Stomach (tissue), 4 donors: ENCODE measurements around the gene NAA35.
"Not testable (repeated sequence)": the region's sequence is repeated elsewhere in the genome, so short reads cannot be mapped to it uniquely, and the experiment has no call there.

ENCODE experiments used
- EP300 ChIP-seq: sonication (generic); formaldehyde crosslinking; IDR thresholded peaks from one replicate; pipeline ENCODE4 v1.6.1; 2017; ENCODE audit warnings: antibody characterized with exemption
- POLR2A ChIP-seq, 4 donors: fragments of 450-650 bp; IDR thresholded peaks; one replicate each; pipeline ENCODE4 v1.6.1; 2016; ENCODE audit warnings: antibody characterized with exemption in 4 of 4, control low read depth in 2 of 4, mild to moderate bottlenecking in 1 of 4, moderate library complexity in 1 of 4
- POLR2AphosphoS5 ChIP-seq, 3 donors: sonication (generic); formaldehyde crosslinking; IDR thresholded peaks; one replicate each; pipeline ENCODE4 v1.6.1; 2016; ENCODE audit warnings: antibody characterized with exemption in 3 of 3
- TF ChIP-seq, protein P1 (sequence below), 7 experiments: fragments of 450-650 bp in 4 of 7; fragments of 200-600 bp in 3 of 7; sonication (generic) in 3 of 7; IDR thresholded peaks; one replicate each; pipeline ENCODE4 v1.5.1; 2016 to 2019; ENCODE audit warnings: antibody characterized with exemption in 7 of 7, control low read depth in 2 of 7, mild to moderate bottlenecking in 1 of 7

DNA sequence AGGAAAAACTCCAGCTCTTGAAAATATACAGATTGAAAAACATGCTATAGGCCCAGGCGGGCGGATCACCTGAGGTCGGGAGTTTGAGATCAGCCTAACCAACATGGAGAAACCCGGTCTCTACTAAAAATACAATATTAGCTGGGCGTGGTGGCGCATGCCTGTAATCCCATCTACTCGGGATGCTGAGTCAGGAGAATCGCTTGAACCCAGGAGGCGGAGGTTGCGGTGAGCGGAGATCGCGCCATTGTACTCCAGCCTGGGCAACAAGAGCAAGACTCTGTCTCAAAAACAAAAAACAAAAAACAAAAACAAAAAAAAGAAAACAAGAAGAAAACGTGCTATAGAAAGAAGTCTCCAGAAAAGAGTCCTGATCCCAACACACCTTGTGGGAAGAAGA, 5.0 kb upstream of the NAA35 start:
- TF ChIP-seq, protein P1, sequence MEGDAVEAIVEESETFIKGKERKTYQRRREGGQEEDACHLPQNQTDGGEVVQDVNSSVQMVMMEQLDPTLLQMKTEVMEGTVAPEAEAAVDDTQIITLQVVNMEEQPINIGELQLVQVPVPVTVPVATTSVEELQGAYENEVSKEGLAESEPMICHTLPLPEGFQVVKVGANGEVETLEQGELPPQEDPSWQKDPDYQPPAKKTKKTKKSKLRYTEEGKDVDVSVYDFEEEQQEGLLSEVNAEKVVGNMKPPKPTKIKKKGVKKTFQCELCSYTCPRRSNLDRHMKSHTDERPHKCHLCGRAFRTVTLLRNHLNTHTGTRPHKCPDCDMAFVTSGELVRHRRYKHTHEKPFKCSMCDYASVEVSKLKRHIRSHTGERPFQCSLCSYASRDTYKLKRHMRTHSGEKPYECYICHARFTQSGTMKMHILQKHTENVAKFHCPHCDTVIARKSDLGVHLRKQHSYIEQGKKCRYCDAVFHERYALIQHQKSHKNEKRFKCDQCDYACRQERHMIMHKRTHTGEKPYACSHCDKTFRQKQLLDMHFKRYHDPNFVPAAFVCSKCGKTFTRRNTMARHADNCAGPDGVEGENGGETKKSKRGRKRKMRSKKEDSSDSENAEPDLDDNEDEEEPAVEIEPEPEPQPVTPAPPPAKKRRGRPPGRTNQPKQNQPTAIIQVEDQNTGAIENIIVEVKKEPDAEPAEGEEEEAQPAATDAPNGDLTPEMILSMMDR (IDR thresholded peaks at IDR 0.05) = not testable (repeated sequence)
- TF ChIP-seq EP300; POLR2A (IDR thresholded peaks at IDR 0.05); POLR2AphosphoS5 (IDR thresholded peaks at IDR 0.05): not testable (repeated sequence)
